Left cardiac atrium (tissue), 4 donors: Measurements from ENCODE around the gene PTGES3L. TPM values are rescaled to one million over a fixed set of nuclear protein-coding genes. Genes with fewer than 3 reads are reported as not detected.
A peak's percentile ranks its signal among the peaks of the same experiment; 100 is the strongest.
"Not testable (repeated sequence)": the region's sequence is repeated elsewhere in the genome, so short reads cannot be mapped to it uniquely, and the experiment has no call there.

Experiments used
- ATAC-seq, 2 donors: fragments of 200-7000 bp; cut with Tn5 transposase; one replicate each; pipeline ENCODE4 v1.9.1; 2020; ENCODE audit warnings: mild to moderate bottlenecking in 2 of 2, moderate library complexity in 2 of 2
- DNase-seq: peaks from one replicate; pipeline ENCODE4 v3.0.0-alpha.2; 2020
- intact Hi-C, 2 donors: fragments of 100-400 bp; cut with DNase I; formaldehyde crosslinking; loops; one replicate each; pipeline versions ENCODE4 v1.14.1 to v1.15.1; 2022 to 2023
- total RNA-seq, 2 donors: library from RNA; stranded (reverse); fragmentation: NEBNext Ultra II Directional; extraction: Animal tissue kit (Norgen Biotek cat#: 25700); gene quantifications; one replicate each; pipeline ENCODE4 v1.2.1, GENCODE V29; 2021
- donor health status: DM: no; HTN: yes; CAD: no.
- donor health status: DM: no; HTN: yes; CAD: no; lungs with severe emphysema.
- donor health status: DM: yes; HTN: yes; CAD: no.
- donor health status: Dilated cardiomyopathy.

Gene PTGES3L
- total RNA-seq, 2 donors from 2014 or later: 37.8 to 49.4 TPM

DNA sequence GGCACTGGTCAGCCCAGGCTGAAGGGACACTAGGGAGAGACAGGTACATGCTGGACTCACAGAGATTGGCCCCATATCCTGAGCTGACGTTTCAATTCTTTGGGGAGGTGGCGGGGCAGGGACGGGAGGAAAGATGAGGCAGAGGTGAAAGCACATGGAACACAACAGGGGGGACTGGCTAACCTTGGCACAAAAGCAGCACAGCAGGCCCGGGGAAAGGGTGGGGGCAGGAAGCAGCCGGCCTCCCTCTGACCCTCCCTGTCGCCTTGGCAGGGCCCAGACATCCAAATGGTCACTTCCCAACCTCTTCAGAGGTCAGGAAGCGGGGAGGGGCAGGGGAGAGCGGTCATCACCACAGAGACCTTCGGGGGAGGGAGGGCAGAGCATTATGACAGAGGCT is 35.7 kb upstream of the PTGES3L start:
- intact Hi-C loops: no loop called here
- ATAC-seq: peak; percentile 59 to 60

DNA sequence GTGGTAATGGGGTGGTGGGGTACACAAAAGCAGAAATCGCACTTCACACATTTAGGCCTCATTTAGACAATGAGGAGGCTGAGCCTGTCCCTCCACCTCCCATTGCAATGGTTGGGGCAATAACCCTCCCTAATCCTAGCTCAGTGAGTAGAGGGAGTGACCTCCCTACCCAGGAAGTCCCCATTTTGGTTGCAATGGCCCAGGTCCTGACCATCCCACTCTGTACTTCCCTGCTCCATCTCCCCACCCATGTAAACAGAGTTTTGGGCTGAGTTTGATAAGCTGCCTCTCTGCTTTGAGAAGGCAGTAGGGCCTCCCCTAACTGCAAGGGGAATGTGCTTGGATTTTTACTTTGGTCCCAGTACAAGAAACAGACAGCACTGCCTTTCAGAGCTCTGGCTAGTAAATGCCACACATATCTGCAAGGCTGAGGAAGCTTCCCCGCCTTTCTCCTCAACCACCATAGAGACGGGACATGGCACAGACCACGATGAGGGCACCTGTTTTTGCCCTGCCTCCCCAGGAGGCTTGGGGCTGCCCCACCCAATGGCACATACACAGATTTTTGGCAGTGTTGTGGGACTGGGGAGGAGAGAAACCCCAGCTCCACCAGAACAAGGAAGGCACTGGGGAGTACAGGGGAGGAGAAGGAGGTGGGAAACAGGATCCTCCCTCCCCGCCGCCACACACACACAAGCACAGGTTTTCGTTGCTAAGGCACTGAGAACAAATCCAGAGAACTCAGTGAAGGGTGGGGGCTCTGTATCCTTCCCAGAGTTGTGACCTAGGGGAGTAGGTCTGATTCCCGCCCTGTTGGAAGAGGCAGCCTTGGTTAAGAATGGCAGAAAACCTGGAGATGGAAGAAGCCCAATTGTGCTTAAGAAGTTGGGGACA is 35.0 kb upstream of the PTGES3L start:
- intact Hi-C loops: no loop called here
- ATAC-seq: peak in 1 of 2 donors; percentile 2
- DNase-seq: no peak

More for the DNA sequence above, 35.7 kb upstream of the PTGES3L start:
- DNase-seq: peak; percentile 87

DNA sequence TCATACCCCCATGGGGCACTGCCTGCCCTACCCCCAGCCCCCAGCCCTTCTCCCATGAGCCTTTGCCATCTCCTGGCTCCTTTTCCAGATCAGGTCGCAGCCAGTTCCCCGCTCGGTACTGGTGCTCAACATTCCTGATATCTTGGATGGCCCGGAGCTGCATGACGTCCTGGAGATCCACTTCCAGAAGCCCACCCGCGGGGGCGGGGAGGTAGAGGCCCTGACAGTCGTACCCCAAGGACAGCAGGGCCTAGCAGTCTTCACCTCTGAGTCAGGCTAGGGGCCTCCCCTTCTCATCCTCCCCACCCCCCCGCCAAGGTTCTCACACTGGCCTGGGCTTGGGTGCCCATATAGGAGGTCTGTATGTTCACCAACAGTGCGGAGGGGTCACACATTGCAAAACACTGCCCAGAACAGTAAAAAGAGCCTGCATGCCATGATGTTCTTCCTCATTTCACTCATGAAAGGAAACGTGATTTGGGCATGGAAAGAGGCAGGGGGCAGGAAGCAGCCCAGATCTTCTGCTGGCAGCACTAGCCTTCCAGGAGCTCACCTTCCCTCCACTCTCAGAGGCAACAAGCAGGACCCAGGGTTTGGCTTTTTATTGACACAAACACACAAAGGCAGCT is 34.3 kb upstream of the PTGES3L start:
- DNase-seq (no peak), ATAC-seq (peak in 1 of 2 donors; percentile 24)
- intact Hi-C loops: no loop called here

GRCh38 chr17:43013296-43013695 is 33.4 kb upstream of the PTGES3L start:
- intact Hi-C loops: no loop called here
- DNase-seq: no peak
- ATAC-seq: no peak

DNA sequence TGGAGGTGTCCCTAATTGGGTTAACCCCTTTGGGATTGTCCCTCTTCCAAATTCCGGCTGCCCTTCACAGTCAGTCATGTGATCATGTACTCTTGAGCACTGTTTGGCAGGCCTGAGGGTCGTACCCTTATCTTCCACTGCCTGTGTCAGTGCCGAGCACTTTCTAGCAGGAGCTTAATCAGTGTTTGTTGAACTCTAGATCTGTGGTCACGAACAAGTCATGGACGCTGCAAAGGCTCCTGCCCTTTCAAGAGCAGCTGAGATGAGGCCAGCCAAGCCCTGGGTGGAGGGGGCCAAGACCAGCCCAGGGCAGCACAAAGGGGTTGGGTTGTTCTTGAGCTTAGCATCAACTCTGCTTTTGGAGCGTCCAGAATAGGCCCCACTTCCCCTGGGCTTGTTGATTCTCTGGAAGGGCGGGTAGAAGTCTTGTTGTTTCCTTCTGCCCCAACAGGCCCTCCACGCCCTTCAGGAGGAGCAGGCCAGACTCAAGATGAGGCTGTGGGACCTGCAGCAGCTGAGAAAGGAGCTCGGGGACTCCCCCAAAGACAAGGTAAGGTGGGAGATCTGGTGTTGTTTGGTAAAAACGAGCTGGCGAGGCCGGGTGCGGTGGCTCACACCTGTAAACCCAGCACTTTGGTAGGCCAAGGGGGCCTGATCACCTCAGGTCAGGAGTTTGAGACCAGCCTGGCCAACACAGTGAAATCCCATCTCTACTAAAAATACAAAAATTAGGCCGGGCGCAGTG is 32.0 kb upstream of the PTGES3L start:
- peak; percentile 49 for DNase-seq
- ATAC-seq: peak in 1 of 2 donors; percentile 16
- intact Hi-C loops: no loop called here

DNA sequence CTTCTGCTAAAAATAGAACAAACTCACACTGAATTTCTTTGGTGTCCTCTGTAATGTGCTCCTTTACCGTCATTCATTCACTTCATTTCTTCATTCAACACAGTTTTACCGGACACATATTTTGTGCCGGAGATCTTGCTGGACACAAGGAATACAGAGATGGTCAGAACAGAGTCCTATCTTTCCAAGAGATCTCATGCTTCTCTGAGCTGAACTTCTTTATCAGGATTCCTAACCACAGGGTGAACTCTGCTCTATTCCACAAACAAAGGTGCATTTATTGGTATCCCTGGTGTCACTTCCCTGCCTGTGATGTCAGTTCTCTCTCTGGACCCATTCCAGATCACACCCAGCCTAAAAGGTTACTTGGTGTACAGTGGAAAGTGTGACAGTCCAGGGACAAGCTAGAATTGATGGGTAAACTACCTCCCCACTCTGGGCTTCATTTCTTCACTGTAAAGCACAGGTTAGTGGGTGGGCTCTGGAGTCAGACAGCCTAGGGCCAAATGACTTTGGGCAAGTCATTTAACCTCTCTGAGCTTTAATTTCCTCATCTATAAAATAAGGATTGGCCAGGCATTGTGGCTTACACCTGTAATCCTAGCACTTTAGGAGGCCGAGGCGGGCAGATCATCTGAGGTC is 30.9 kb upstream of the PTGES3L start:
- no peak for ATAC-seq
- intact Hi-C loops: no loop called here
- DNase-seq: no peak

GRCh38 chr17:43006639-43007551 is 27.0 kb upstream of the PTGES3L start, which contains the start of gene IFI35:
TSS of gene IFI35 (plus strand) at chr17:43006784. CDS start at chr17:43006948, 164 bp downstream.
- ATAC-seq (peak; percentile 92 to 96), DNase-seq (peak; percentile 88)
- intact Hi-C loops: loop anchor here in 1 of 2 donors (5.0 kb wide), 1 partner anchor 165 kb away; the partner anchor contains the start of gene NBR1

- no peak for ATAC-seq
- intact Hi-C loops: no loop called here
- no peak for DNase-seq
These were observed 23.8 kb upstream of the PTGES3L start for GRCh38 chr17:43003542-43004172.

- peak; percentile 18 for DNase-seq
- intact Hi-C loops, ATAC-seq: not testable (repeated sequence)
These were observed 21.0 kb upstream of the PTGES3L start for GRCh38 chr17:43000894-43001293.

DNA sequence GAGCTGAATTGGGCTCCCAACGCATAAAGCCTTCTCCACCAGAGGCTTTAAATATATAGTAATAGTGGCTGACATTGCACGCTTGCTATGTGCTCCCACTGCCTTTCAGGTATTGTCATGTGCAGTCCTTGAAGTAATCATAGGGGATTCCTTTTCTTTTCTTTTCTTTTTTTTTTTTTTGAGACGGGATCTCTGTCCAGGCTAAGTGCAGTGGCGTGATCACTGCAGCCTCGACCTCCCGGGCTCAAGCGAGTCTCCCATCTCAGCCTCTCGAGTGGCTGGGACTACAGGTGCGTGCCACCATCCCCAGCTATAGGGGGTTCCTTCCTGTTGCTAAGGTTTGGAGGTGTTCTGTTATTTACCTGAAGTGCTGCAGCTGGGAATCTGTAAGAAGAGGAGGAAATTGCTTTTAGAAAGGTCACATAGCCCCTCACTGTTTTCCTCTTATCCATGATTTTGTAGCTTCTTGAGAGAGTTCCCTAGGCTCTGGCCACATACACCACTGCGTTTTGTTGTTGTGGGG is 19.2 kb upstream of the PTGES3L start:
- DNase-seq (peak; percentile 9), ATAC-seq (no peak)
- intact Hi-C loops: no loop called here

DNA sequence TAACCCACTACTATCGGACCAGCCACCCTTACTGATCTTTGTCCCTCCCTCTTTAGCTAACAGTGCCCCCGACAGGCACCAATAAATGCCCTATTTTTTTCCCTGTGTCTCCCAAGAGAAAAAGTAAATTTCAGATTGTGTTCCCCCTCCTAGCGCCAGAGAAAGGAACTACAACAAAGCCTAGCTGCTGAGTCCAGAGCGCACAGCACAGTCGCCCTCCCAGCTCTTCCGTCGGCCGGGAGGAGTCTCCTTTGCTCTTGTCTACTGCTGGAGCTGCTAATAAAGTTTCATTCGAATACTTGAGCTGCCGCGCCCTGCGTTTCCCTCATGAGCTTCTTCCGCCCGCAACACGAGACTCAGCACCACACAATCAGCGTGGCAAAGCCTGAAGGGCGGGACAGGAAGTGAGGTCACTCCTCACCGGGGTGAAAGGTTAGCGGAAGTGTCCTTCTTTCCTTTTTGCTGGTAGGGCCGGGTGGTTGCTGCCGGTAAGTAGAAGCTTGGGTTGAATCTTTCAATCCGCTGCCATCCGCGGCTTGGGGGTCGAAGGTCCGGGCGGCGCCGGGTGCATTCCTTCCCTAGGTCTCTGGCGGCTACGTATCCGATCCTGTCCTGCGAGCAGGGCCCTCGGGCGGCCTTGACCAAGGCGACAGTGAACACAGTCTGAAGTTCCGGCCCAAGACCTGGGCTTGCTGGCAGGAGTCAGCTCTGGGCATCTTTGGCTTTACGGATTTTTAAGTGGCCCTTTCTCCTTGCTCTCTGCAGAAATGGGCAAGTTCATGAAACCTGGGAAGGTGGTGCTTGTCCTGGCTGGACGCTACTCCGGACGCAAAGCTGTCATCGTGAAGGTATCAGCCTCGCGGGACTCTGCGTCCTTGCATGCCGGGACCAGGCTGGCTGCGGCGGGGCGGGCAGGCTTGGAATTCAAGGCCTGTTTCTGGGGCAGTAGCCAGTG is 18.4 kb upstream of the PTGES3L start, which contains the start of gene RPL27:
Gene RPL27, plus strand, starts transcription at position 436 of the 955 bp plus-strand sequence. Its CDS starts 332 bp downstream, at position 768.
- intact Hi-C loops: no loop called here
- peak; percentile 98 to 99 for ATAC-seq

DNA sequence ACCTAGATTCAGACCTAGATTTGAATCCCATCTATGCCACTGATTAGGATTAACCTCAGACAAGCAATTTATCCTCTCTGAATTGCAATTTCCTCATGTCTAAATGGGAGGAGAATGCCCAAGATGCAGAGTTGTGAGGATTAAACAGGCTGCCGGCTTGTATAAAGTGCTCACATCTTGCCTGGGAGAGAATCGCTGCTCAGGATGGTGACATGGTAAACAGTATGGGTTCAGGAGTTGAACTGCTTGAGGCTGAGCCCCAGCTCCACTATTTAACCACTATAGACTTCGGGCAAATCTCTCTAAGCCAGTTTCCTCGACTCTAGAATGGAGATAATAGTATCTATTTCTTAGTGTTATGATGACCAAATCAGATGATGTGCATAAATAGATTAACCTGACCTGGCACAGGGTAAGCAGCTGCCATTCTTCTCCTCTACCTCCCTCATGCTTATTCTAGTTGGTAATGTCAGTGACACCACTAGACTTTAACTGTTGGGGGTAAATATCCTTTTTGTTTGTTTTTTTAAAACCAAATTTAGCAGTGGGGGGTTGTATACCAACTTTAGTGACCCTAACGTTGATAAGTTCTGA is 17.6 kb upstream of the PTGES3L start:
- DNase-seq: no peak
- intact Hi-C loops: no loop called here
- peak in 1 of 2 donors; percentile 2 for ATAC-seq

More for the DNA sequence above, 18.4 kb upstream of the PTGES3L start, which contains the start of gene RPL27:
- DNase-seq: peak; percentile 98

GRCh38 chr17:42993913-42994312 is 14.0 kb upstream of the PTGES3L start:
- intact Hi-C loops, DNase-seq, ATAC-seq: not testable (repeated sequence)

GRCh38 chr17:42992872-42993271 is 13.0 kb upstream of the PTGES3L start:
- DNase-seq: no peak
- intact Hi-C loops: no loop called here
- ATAC-seq: no peak

GRCh38 chr17:42991471-42991870 is 11.6 kb upstream of the PTGES3L start:
- intact Hi-C loops: no loop called here

More at GRCh38 chr17:42991471-42991870, 11.6 kb upstream of the PTGES3L start:
- ATAC-seq: no peak
- no peak for DNase-seq
